Measurements from ENCODE around the gene HNRNPA3. TPM values are rescaled to one million over a fixed set of nuclear protein-coding genes. Genes with fewer than 3 reads are reported as not detected.

HNRNPA3 gene
- polyA plus RNA-seq, 1 of the 3 experiments (the other 2 are of a cell fraction) = 102 TPM

DNA sequence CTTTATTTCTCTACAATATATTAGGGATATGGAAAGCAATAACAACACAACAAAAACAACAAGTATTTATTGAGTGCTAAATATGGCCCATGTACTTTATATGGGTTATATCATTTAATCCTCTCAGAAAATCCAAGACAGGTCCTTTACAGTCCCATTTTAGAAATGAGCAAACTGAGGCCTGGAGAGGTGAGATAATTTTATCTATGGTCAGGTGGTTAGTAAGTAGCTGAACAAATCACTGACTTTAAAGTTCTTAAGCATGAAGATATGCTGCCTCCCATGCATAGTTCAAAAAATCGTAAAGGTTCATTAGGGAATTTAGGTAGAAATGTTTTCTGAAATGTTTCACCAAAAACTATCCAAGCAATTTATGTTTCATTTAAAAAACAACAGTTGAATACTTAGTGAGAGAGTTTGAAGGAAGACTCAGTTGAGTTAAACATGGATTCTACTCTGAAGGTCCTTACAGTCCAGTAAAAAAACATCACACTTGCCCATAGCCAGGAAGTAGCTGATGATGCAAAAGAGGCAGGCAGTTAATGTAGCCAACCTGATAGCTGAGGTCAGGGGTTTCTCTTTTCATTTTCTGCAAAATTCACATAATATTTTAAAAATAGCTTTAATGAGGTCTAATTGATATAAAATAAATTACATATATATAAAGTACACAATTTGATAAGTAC, 59.5 kb downstream of the HNRNPA3 start:
- Histone ChIP-seq H3K9me2 (no peaks in the 10 kb centered on the region), H3K9ac (no peak overlapping the region), H3K27ac (ENCODE audit: low read depth in 2 of 2, low read length in 1 of 2) (no peak overlapping the region), H3F3A (replicated peaks; ENCODE audit: insufficient read depth) (peaks cover 4% of the 10 kb centered on the region), H2AFZ (ENCODE audit: low read depth) (no peak overlapping the region), H3K4me3 (ENCODE audit: low read depth in 2 of 2, low read length in 1 of 2) (no peak overlapping the region), H4K20me1 (ENCODE audit: insufficient read depth) (no peaks in the 10 kb centered on the region), H3K4me2 (no peak overlapping the region), H3K79me2 (ENCODE audit: insufficient read depth) (no peaks in the 10 kb centered on the region), H3K9me3 (no peaks in the 10 kb centered on the region), H3K4me1 (ENCODE audit: control insufficient read depth in 1 of 2, insufficient read depth in 2 of 2, low read depth in 1 of 2, low read length in 1 of 2) (no peaks in the 10 kb centered on the region; a peak in 2 of 4 replicates), H3K36me3 (replicated peaks in 1 of 2; ENCODE audit: control insufficient read depth in 1 of 2, insufficient read depth in 2 of 2, low read length in 1 of 2) (no peaks in the 10 kb centered on the region), H3K27me3 (ENCODE audit: insufficient read depth) (no peaks in the 10 kb centered on the region)
- no peak for DNase-seq
- WGBS (ENCODE audit: low lambda C conversion rate) = 100% methylated on average over 1 of the region's 1 CpG
- CTCF ChIA-PET = interaction anchor here (1.1 to 12.3 kb wide), 8 partner anchors 9 to 144 kb away, joined by 3 to 121 read pairs (median 7); no protein-coding TSS in a partner anchor
- POLR2A ChIA-PET = no interaction called here
- no peak for TF ChIP-seq SMC3 (IDR thresholded peaks at IDR 0.05; ENCODE audit: low read depth, low read length)
- no peak for TF ChIP-seq EP300 (IDR thresholded peaks at IDR 0.05; ENCODE audit: borderline replicate concordance in 1 of 2, low read depth in 1 of 2, low read length in 1 of 2)
- no peak for TF ChIP-seq USF2 (IDR thresholded peaks at IDR 0.05; ENCODE audit: borderline replicate concordance, low read depth, low read length)
- TF ChIP-seq, protein P1, sequence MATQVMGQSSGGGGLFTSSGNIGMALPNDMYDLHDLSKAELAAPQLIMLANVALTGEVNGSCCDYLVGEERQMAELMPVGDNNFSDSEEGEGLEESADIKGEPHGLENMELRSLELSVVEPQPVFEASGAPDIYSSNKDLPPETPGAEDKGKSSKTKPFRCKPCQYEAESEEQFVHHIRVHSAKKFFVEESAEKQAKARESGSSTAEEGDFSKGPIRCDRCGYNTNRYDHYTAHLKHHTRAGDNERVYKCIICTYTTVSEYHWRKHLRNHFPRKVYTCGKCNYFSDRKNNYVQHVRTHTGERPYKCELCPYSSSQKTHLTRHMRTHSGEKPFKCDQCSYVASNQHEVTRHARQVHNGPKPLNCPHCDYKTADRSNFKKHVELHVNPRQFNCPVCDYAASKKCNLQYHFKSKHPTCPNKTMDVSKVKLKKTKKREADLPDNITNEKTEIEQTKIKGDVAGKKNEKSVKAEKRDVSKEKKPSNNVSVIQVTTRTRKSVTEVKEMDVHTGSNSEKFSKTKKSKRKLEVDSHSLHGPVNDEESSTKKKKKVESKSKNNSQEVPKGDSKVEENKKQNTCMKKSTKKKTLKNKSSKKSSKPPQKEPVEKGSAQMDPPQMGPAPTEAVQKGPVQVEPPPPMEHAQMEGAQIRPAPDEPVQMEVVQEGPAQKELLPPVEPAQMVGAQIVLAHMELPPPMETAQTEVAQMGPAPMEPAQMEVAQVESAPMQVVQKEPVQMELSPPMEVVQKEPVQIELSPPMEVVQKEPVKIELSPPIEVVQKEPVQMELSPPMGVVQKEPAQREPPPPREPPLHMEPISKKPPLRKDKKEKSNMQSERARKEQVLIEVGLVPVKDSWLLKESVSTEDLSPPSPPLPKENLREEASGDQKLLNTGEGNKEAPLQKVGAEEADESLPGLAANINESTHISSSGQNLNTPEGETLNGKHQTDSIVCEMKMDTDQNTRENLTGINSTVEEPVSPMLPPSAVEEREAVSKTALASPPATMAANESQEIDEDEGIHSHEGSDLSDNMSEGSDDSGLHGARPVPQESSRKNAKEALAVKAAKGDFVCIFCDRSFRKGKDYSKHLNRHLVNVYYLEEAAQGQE (IDR thresholded peaks at IDR 0.05; ENCODE audit: low read depth, low read length) = no peak
- no peak for TF ChIP-seq RAD21 (IDR thresholded peaks at IDR 0.05; ENCODE audit: low read length)
- no peak for TF ChIP-seq YY1 (IDR thresholded peaks at IDR 0.05; ENCODE audit: low read depth)
- no peak for TF ChIP-seq TAF1 (IDR thresholded peaks at IDR 0.05; ENCODE audit: borderline replicate concordance, low read depth, low read length)
- TF ChIP-seq MXI1 (IDR thresholded peaks at IDR 0.05; ENCODE audit: low read depth, low read length) = no peak
- no peak for TF ChIP-seq ELF1 (IDR thresholded peaks at IDR 0.05)
- no peak for TF ChIP-seq JUND (IDR thresholded peaks at IDR 0.05)
- TF ChIP-seq, protein P2, sequence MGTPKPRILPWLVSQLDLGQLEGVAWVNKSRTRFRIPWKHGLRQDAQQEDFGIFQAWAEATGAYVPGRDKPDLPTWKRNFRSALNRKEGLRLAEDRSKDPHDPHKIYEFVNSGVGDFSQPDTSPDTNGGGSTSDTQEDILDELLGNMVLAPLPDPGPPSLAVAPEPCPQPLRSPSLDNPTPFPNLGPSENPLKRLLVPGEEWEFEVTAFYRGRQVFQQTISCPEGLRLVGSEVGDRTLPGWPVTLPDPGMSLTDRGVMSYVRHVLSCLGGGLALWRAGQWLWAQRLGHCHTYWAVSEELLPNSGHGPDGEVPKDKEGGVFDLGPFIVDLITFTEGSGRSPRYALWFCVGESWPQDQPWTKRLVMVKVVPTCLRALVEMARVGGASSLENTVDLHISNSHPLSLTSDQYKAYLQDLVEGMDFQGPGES (IDR thresholded peaks at IDR 0.05; ENCODE audit: low read depth, low read length) = no peak
- no peak for TF ChIP-seq FOXJ3 (CRISPR knock-in tag; IDR thresholded peaks at IDR 0.05)
- TF ChIP-seq RFX5 (IDR thresholded peaks at IDR 0.05; ENCODE audit: low read length) = no peak
- TF ChIP-seq TCF12 (IDR thresholded peaks at IDR 0.05) = no peak
- no peak for TF ChIP-seq RCOR1 (IDR thresholded peaks at IDR 0.05; ENCODE audit: low read length)
